ENCODE data around the gene TNNT1. TPM values are rescaled to one million over a fixed set of nuclear protein-coding genes. Genes with fewer than 3 reads are reported as not detected.

TNNT1 gene
- total RNA-seq, 1 experiment from 2014 or later = 188 TPM

- Histone ChIP-seq H3K79me2 (ENCODE audit: insufficient read depth, low read length) (no peaks in the 10 kb centered on the region), H3K27ac (ENCODE audit: low read depth, low read length) (no peak overlapping the region), H3K4me2 (ENCODE audit: low read length) (no peak overlapping the region), H3K36me3 (ENCODE audit: control insufficient read depth in 1 of 2, insufficient read depth in 2 of 2, low read length in 2 of 2) (no peaks in the 10 kb centered on the region), H3K9me2 (ENCODE audit: insufficient read depth) (no peaks in the 10 kb centered on the region), H3K9me3 (ENCODE audit: control insufficient read depth in 1 of 2, insufficient read depth in 1 of 2, low read depth in 1 of 2, low read length in 2 of 2) (no peaks in the 10 kb centered on the region), H3K4me1 (ENCODE audit: control insufficient read depth in 1 of 2, insufficient read depth in 2 of 2, low read length in 2 of 2) (peaks cover 12 to 32% of the 10 kb centered on the region in 2 experiments), H3K27me3 (ENCODE audit: insufficient read depth, low read length) (no peaks in the 10 kb centered on the region), H3K4me3 (replicated peaks in 1 of 2; ENCODE audit: low read depth in 1 of 2, low read length in 2 of 2) (no peak overlapping the region), H3K9ac (ENCODE audit: low read length) (no peak overlapping the region), H4K20me1 (ENCODE audit: insufficient read depth) (no peaks in the 10 kb centered on the region), H2AFZ (ENCODE audit: low read depth, low read length, poor library complexity, severe bottlenecking) (no peak overlapping the region)
- intact Hi-C loops (cut with micrococcal nuclease) = no loop called here
- ChIA-PET RAD21 (ENCODE audit: low non-redundant PET in 1 of 2, low total read pairs in 2 of 2, uncharacterized antibody in 2 of 2, unreplicated experiment in 2 of 2) (no interaction called here), CTCF (no interaction called here), POLR2A (no interaction called here)
- no TSS peak for BruUV-seq (replicated peaks)
- ATAC-seq (no peak), DNase-seq (ENCODE audit: low read depth, low spot score) (no peak)
- no peak for TF ChIP-seq SP1 (IDR thresholded peaks at IDR 0.05; ENCODE audit: low read depth)
- no peak for TF ChIP-seq ELF1 (IDR thresholded peaks at IDR 0.05; ENCODE audit: borderline replicate concordance, low read depth)
- no peak for TF ChIP-seq POLR2A (IDR thresholded peaks at IDR 0.05; ENCODE audit: borderline replicate concordance, extremely low read depth, insufficient read depth, insufficient read length)
- TF ChIP-seq ZBTB33 (IDR thresholded peaks at IDR 0.05; ENCODE audit: extremely low read depth, insufficient replicate concordance, low read length) = no peak
- no peak for TF ChIP-seq SIN3A (IDR thresholded peaks at IDR 0.05; ENCODE audit: low read depth)
- no peak for TF ChIP-seq REST (IDR thresholded peaks at IDR 0.05; ENCODE audit: low read depth)
- no peak for TF ChIP-seq YY1 (IDR thresholded peaks at IDR 0.05; ENCODE audit: extremely low read depth, insufficient replicate concordance, low read depth, low read length)
- no peak for TF ChIP-seq JUND (IDR thresholded peaks at IDR 0.05)
- TF ChIP-seq EZH2 (IDR thresholded peaks at IDR 0.05) = no peak
- no peak for TF ChIP-seq CTCF (IDR thresholded peaks at IDR 0.05 in 2 of 3, conservative IDR thresholded peaks at IDR 0.05 in 1 of 3; ENCODE audit: borderline replicate concordance in 1 of 3, insufficient read depth in 1 of 3, low read depth in 2 of 3, low read length in 2 of 3)
- TF ChIP-seq EZH2phosphoT487 (IDR thresholded peaks at IDR 0.05; ENCODE audit: borderline replicate concordance) = no peak
- no peak for TF ChIP-seq POLR2AphosphoS5 (IDR thresholded peaks at IDR 0.05; ENCODE audit: low read depth, low read length)
- no peak for TF ChIP-seq TCF7L2 (IDR thresholded peaks at IDR 0.05; ENCODE audit: borderline replicate concordance, extremely low read depth, insufficient read depth, insufficient read length)
- no peak for TF ChIP-seq RAD21 (IDR thresholded peaks at IDR 0.05; ENCODE audit: low read depth)
- TF ChIP-seq CEBPB (IDR thresholded peaks at IDR 0.05; ENCODE audit: low read depth) = no peak
- no peak for TF ChIP-seq ZFX (IDR thresholded peaks at IDR 0.05)
- TF ChIP-seq MAX (IDR thresholded peaks at IDR 0.05) = no peak
- no peak for TF ChIP-seq CBX3 (IDR thresholded peaks at IDR 0.05; ENCODE audit: low read depth)
- TF ChIP-seq ZNF274 (IDR thresholded peaks at IDR 0.05; ENCODE audit: low read depth, low read length) = no peak
Measured at GRCh38 chr19:55181740-55182139, 32.7 kb upstream of the TNNT1 start.
